Loucy (cell line): ENCODE measurements around the gene PIGQ.

Source experiments
- H2AFZ ChIP-seq: fragments of 200-600 bp; sonication (generic); 2 replicates; pipeline ENCODE4 v1.6.0; 2016; ENCODE audit warnings: antibody characterized with exemption, mild to moderate bottlenecking, low read length, moderate library complexity
- H3F3A ChIP-seq: fragments of 200-600 bp; 2 replicates; pipeline ENCODE4 v1.6.0; 2016; ENCODE audit warnings: antibody characterized with exemption, low read depth, mild to moderate bottlenecking
- H3K27me3 ChIP-seq: fragments of 200-600 bp; sonication (generic); 2 replicates; pipeline ENCODE4 v1.6.1; 2014; ENCODE audit warnings: low read length, mild to moderate bottlenecking; ENCODE audit not compliant: insufficient read depth, poor library complexity, severe bottlenecking
- H3K36me3 ChIP-seq: fragments of 200-600 bp; sonication (generic); 2 replicates; pipeline ENCODE4 v1.6.1; 2016; ENCODE audit warnings: low read length; ENCODE audit not compliant: insufficient read depth
- H3K4me1 ChIP-seq: fragments of 200-600 bp; sonication (generic); 2 replicates; pipeline ENCODE4 v1.5.1; 2014; ENCODE audit warnings: low read length, mild to moderate bottlenecking; ENCODE audit not compliant: insufficient read depth, poor library complexity, severe bottlenecking
- H3K4me2 ChIP-seq: fragments of 200-600 bp; sonication (generic); 2 replicates; pipeline ENCODE4 v1.6.0; 2014; ENCODE audit warnings: antibody characterized with exemption, low read length, low read depth, mild to moderate bottlenecking; ENCODE audit not compliant: poor library complexity, severe bottlenecking
- H3K4me3 ChIP-seq: fragments of 200-600 bp; sonication (generic); 2 replicates; pipeline ENCODE4 v1.5.1; 2014; ENCODE audit warnings: low read length, mild to moderate bottlenecking, mixed read lengths; ENCODE audit not compliant: poor library complexity, severe bottlenecking
- H3K79me2 ChIP-seq: fragments of 200-600 bp; sonication (generic); 2 replicates; pipeline ENCODE4 v1.6.1; 2014; ENCODE audit warnings: low read length; ENCODE audit not compliant: insufficient read depth
- H3K9ac ChIP-seq: fragments of 200-600 bp; sonication (generic); 2 replicates; pipeline ENCODE4 v1.6.0; 2014; ENCODE audit warnings: mild to moderate bottlenecking, low read depth, low read length, moderate library complexity; ENCODE audit not compliant: poor library complexity, severe bottlenecking
- H3K9me2 ChIP-seq: fragments of 200-600 bp; sonication (generic); replicated peaks from 2 replicates; pipeline ENCODE4 v1.6.1; 2016; ENCODE audit warnings: low read depth, low read length, mixed read lengths
- H3K9me3 ChIP-seq: fragments of 200-600 bp; sonication (generic); 2 replicates; pipeline ENCODE4 v1.6.1; 2014; ENCODE audit warnings: mild to moderate bottlenecking, antibody characterized with exemption, low read length, low read depth; ENCODE audit not compliant: insufficient read depth
- H4K20me1 ChIP-seq: fragments of 200-600 bp; sonication (generic); 2 replicates; pipeline ENCODE4 v1.6.0; 2014; ENCODE audit warnings: antibody characterized with exemption, low read length, mild to moderate bottlenecking; ENCODE audit not compliant: insufficient read depth, poor library complexity, severe bottlenecking
- EZH2phosphoT487 ChIP-seq: fragments of 200-600 bp; IDR thresholded peaks from 2 replicates; pipeline ENCODE4 v1.6.1; 2018; ENCODE audit warnings: antibody characterized with exemption, mild to moderate bottlenecking, moderate library complexity, borderline replicate concordance
- TF ChIP-seq, protein P1 (sequence below): fragments of 200-600 bp; sonication (generic); conservative IDR thresholded peaks from 2 replicates; pipeline ENCODE4 v1.5.1; 2014; ENCODE audit warnings: mild to moderate bottlenecking, antibody characterized with exemption, low read length

The PIGQ gene

DNA sequence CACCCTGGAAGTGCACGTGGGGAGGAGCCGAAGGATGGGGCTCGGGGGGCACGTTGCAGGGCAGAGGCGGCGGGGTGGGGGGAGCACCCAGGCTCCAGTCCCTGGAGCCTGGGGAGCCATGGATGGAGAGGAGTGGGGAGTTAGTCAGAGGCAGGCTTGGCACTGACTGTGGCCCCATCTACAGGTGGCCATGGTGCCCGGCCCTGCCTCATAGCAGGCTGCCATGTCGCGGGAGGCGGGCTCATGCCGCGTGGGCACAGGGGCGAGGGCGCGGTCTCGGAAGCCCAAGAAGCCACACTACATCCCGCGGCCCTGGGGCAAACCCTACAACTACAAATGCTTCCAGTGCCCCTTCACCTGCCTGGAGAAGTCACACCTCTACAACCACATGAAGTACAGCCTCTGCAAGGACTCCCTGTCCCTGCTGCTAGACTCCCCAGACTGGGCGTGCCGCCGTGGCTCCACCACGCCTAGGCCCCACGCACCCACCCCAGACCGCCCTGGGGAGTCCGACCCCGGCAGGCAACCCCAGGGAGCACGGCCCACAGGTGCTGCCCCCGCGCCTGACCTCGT, 6.6 kb upstream of the PIGQ start:
- no peak overlapping the region for H3K4me3 ChIP-seq
- H2AFZ ChIP-seq, result no peak overlapping the region
- no peaks in the 10 kb centered on the region for H3K27me3 ChIP-seq
- no peaks in the 10 kb centered on the region for H4K20me1 ChIP-seq
- no peaks in the 10 kb centered on the region for H3F3A ChIP-seq
- peaks cover 4% of the 10 kb centered on the region for H3K4me1 ChIP-seq
- no peaks in the 10 kb centered on the region for H3K9me2 ChIP-seq
- H3K4me2 ChIP-seq, result no peak overlapping the region
- H3K9ac ChIP-seq, result no peak overlapping the region
- no peaks in the 10 kb centered on the region for H3K36me3 ChIP-seq
- no peaks in the 10 kb centered on the region for H3K79me2 ChIP-seq
- TF ChIP-seq EZH2phosphoT487, result no peak
- TF ChIP-seq, protein P1, sequence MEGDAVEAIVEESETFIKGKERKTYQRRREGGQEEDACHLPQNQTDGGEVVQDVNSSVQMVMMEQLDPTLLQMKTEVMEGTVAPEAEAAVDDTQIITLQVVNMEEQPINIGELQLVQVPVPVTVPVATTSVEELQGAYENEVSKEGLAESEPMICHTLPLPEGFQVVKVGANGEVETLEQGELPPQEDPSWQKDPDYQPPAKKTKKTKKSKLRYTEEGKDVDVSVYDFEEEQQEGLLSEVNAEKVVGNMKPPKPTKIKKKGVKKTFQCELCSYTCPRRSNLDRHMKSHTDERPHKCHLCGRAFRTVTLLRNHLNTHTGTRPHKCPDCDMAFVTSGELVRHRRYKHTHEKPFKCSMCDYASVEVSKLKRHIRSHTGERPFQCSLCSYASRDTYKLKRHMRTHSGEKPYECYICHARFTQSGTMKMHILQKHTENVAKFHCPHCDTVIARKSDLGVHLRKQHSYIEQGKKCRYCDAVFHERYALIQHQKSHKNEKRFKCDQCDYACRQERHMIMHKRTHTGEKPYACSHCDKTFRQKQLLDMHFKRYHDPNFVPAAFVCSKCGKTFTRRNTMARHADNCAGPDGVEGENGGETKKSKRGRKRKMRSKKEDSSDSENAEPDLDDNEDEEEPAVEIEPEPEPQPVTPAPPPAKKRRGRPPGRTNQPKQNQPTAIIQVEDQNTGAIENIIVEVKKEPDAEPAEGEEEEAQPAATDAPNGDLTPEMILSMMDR, result no peak
- no peaks in the 10 kb centered on the region for H3K9me3 ChIP-seq

DNA sequence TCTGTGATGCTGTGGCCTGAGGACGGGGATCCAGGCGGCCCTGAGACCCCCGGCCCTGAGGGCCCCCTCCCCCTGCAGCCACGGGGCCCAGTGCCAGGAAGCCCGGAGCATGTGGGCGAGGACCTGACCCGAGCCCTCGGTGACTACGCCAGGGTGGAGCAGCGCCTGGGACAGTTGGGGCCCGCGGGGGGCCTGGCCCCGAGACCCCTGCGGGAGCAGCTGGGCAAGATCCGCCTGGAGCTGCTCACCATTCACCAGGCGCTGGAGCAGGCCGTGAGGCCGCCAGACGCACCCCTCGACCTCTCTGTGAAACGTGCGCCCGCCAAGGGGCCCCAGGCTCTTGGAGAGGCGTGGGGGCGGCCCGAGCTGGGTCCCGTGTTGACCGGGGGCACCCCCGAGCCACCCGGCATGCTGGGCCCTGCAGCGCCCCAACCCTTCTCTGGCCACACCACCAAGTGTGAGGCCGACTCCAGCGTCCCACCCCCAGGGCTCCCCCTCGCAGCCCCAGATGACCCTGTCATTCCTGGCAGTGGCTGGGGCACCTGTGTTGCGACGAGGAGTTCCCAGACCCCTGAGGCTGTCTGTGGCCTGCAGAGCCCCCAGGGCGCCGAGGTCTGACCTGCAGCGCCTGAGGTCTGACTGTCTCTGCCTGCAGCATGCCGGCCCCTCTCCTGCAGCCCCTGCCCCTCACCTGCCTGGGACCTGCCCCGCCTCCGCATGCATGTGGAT, 4.9 kb upstream of the PIGQ start:
- no peak overlapping the region for H2AFZ ChIP-seq
- no peak overlapping the region for H3K4me2 ChIP-seq
- no peak for TF ChIP-seq EZH2phosphoT487
- TF ChIP-seq, protein P1, result no peak
- H3K9ac ChIP-seq, result no peak overlapping the region
- H3K4me1 ChIP-seq, result peaks cover 4% of the 10 kb centered on the region
- no peaks in the 10 kb centered on the region for H3K27me3 ChIP-seq
- H3K9me3 ChIP-seq, result no peaks in the 10 kb centered on the region
- H4K20me1 ChIP-seq, result no peaks in the 10 kb centered on the region
- H3K79me2 ChIP-seq, result no peaks in the 10 kb centered on the region
- no peak overlapping the region for H3K4me3 ChIP-seq
- no peaks in the 10 kb centered on the region for H3F3A ChIP-seq
- H3K36me3 ChIP-seq, result no peaks in the 10 kb centered on the region
- no peaks in the 10 kb centered on the region for H3K9me2 ChIP-seq

DNA sequence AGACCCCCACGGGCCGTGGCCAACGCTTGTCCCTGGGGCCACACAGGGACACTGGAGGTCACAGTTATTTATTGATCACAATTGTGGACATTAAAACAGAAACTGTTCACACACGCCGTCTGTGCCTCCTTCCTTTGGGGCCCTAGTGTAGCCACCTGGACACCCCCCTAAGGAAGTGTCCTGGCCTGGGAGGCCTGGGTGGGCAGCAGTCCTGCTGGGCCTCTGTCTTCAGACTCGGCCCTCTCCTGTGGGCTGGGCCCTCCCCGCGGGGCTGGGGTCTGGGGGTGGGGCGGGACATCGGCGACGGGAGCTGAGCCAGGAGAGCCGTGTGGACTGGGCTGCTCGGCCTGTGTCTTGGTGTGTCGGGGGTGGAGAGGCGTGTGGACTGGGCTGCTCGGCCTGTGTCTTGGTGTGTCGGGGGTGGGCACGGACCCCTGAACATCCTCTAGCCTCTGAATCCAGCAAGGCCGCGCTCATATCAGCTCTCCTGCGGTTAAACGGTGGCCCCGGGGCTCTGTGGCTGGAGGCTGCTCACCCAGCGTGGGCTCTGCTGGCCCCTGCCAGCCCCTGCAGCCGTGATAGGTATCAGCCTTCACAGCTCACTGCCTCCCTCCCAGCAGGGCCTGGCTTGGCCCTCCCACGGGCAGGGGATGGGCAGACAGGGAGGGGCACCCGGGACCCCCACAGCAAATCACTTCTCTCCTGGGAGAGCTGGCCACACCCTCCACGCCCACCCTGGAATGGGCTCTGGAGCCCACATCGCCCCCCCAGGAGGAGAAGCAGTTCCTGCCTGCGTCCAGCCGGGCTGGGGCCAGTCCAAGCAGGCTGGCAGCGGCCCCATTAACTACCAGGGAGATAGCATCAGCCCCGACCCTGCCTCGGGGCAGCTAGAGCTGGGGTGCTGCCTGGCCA, 4.1 kb upstream of the PIGQ start:
- Histone ChIP-seq H3K9me3 (no peaks in the 10 kb centered on the region), H3F3A (no peaks in the 10 kb centered on the region), H3K4me3 (no peak overlapping the region), H4K20me1 (peaks cover 2% of the 10 kb centered on the region), H3K36me3 (no peaks in the 10 kb centered on the region), H3K27me3 (no peaks in the 10 kb centered on the region), H3K9me2 (no peaks in the 10 kb centered on the region), H3K9ac (no peak overlapping the region), H3K79me2 (no peaks in the 10 kb centered on the region), H2AFZ (no peak overlapping the region), H3K4me1 (peaks cover 4% of the 10 kb centered on the region), H3K4me2 (no peak overlapping the region)
- no peak for TF ChIP-seq EZH2phosphoT487
- TF ChIP-seq, protein P1, result no peak
